ENCODE results near the gene ASB5.

- TF ChIP-seq SIN3A (IDR thresholded peaks at IDR 0.05; ENCODE audit: low read depth) (no peak), POLR2A (IDR thresholded peaks at IDR 0.05; ENCODE audit: borderline replicate concordance, extremely low read depth, insufficient read depth, insufficient read length) (no peak)
Observed at GRCh38 chr4:176300565-176300964, 31.5 kb upstream of the ASB5 start.
